Mucosa of gallbladder (tissue), 1 donor: ENCODE results near the gene STXBP5. TPM values are rescaled to one million over a fixed set of nuclear protein-coding genes. Genes with fewer than 3 reads are reported as not detected.
"Not testable (repeated sequence)": the region's sequence is repeated elsewhere in the genome, so short reads cannot be mapped to it uniquely, and the experiment has no call there.

Experiments
- DNase-seq: peaks from one replicate; pipeline ENCODE4 v3.0.0-alpha.2; 2020; ENCODE audit warnings: low spot score
- total RNA-seq: library from RNA; stranded (reverse); gene quantifications from one replicate; pipeline ENCODE4 v1.2.1, GENCODE V29; 2021
- donor health status: DM: no; HTN: no; CAD: no.

STXBP5 gene
- total RNA-seq, 1 donor from 2014 or later = 23.0 TPM

DNA sequence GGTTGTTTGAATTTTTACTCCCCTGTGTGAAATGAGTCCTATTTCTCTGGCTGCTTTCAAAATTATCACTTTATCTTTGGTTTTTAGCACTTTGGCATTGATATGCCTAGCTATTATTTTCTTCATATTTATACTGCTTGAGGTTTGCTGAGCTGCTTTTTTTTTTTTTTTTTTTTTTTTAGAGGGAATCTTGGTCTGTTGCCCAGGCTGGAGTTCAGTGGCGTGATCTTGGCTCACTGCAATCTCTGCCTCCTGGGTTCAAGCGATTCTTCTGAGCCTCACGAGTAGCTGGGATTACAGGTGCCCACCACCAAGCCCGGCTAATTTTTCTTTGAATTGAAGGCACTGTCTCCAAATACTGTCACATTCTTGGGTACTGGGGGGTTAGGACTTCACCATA is 40.6 kb downstream of the STXBP5 start:
- DNase-seq = no peak

GRCh38 chr6:147245693-147246092 is 41.5 kb downstream of the STXBP5 start:
- no peak for DNase-seq

GRCh38 chr6:147246853-147247635 is 42.8 kb downstream of the STXBP5 start:
- DNase-seq = no peak

- no peak for DNase-seq
These were observed 44.6 kb downstream of the STXBP5 start for GRCh38 chr6:147248859-147249258.

DNA sequence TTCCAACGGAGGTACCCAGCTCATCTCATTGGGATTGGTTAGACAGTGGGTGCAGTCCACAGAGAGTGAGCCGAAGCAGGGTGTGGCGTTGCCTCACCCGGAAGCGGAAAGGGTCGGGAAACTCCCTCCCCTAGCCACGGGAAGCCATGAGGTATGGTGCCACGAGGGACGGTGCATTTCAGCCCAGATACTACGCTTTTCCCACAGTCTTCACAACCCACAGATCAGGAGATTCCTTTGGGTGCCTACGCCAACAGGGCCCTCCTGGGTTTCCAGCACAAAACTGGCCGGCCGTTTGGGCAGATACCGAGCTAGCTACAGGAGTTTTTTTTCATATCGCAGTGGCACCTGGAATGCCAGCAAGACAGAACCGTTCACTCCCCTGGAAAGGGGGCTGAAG is 46.9 kb downstream of the STXBP5 start:
- no peak for DNase-seq

DNA sequence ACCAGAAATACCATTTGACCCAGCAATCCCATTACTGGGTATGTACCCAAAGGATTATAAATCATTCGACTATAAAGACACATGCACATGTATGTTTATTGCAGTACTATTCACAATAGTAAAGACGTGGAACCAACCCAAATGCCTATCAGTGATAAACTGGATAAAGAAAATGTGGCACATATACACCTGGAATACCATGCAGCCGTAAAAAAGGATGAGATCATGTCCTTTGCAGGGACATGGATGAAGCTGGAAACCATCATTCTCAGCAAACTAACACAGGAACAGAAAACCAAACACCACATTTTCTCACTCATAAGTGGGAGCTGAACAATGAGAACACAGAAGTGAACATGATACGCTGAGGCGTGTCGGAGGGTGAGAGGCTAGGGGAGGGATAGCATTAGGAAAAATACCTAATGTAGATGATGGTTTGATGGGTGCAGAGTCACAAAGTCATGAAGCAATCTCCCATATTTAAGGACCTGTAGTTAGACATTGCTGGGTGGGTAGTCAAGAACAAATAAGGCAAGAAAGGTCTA is 50.8 kb downstream of the STXBP5 start:
- DNase-seq = not testable (repeated sequence)

DNA sequence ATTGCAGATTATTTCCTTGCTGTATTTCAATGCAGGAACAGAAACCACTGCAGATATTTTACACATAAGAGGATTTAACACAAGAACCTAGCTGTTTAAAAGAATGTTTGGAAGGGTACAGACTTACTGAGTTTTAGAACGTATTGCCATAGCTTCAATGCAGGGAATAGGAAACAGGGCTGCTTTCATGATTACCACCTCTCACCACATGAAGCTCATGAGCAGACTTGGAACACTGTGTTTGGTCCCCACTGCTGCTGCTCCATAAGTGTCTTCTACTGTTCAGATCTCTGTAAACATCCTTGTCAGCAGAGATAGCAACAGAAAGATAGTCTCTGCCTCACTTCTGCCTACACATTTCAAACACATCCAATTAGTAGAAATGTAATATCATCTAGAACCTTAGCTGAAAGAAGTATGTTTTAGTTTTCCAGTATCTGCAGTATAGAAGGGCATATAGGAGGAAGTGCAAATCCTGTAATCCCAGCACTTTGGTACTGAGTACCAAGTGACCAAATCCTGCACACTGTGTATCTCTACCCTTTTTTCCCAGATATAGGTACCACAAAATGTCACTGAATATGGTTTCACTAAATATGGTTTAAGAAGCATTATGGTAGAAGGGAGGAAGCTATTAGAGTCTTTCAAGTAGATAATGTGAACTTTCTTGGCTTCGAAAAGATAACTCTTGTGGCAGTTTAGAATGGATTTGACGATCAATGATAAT is 51.9 kb downstream of the STXBP5 start:
- DNase-seq = no peak

DNA sequence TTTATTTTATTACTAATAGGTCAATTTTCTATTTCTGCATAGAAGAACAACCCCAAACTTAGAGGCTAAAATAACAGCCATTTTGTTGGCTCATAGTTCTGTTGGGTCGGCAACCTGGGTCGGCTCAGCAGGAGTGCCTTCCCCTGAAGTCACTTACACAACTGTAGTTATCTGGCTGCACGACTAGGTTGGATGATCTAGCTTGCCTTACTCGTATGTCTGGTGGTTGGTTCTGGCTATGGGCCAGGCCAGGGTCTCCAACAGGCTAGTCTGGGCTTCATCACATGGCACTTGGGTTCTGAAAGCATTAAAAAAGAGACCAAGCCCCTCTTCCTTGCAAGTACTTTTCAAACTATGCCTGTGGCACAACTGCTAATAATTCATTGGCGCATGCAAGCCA is 53.5 kb downstream of the STXBP5 start:
- no peak for DNase-seq

DNA sequence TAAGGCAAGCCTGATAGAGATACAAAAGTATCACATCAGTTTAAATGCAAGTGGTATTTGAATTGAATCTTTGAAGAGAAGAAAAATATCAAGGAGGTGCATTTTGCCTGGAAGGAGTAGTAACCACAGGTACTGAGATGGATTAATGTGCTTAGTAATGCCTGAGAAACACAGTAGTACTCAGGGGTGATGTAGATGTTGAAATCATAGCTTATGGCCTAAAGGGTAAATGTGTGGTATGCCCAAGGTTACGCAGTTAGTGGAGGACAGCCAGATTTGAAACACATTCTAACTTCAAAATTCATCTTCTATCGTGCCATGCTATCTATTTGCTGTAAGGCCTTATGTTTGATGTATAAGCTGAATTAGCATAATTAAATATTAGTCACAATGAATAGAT is 55.9 kb downstream of the STXBP5 start:
- no peak for DNase-seq

GRCh38 chr6:147262946-147263345 is 58.7 kb downstream of the STXBP5 start:
- no peak for DNase-seq

- DNase-seq = no peak
These were observed 62.6 kb downstream of the STXBP5 start for GRCh38 chr6:147266821-147267220.

DNA sequence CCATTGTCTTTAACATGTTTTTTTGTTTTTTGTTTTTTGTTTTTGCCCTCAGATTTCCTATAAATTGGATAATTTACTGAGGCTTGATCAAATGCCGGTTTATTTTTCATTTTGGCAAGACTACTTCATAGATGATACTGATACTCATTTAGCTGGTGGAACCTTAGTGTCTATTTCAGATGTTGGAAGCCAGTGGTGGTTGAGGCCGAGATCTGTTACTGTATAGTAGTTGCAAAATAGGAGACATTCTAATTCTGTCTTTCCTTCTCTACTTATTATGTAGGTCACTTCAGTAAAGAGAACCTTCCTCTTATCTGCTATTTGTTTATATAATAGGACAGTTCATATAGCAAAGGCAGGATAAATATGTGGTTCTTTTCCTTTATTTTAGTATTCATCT is 63.4 kb downstream of the STXBP5 start:
- no peak for DNase-seq

DNA sequence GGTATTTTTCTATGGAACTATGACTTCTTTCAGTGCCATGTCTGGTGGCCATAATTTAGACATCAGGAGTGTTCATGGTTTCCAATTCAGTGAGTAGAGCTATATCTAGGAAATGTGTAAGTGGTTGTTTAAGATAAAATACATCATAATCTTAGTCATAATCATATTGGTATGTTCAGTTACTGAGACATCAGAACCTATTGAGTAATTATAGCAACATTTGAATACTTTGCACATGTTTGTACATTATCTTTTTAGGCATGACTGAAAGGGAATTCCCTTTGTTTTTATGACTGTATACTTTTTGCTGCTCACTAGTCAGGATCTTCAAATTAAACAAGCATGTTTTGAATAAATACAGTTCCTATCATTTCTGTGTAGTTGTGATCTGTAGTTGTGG is 64.0 kb downstream of the STXBP5 start:
- DNase-seq = no peak

- no peak for DNase-seq
These were observed 69.8 kb downstream of the STXBP5 start for GRCh38 chr6:147274012-147274411.

- DNase-seq = no peak
These were observed 70.6 kb downstream of the STXBP5 start for GRCh38 chr6:147274776-147275175.

GRCh38 chr6:147278891-147279290 is 74.7 kb downstream of the STXBP5 start:
- DNase-seq = no peak

GRCh38 chr6:147279427-147279826 is 75.2 kb downstream of the STXBP5 start:
- DNase-seq = no peak

GRCh38 chr6:147281895-147282565 is 77.8 kb downstream of the STXBP5 start:
- DNase-seq = no peak

GRCh38 chr6:147282566-147282959 is 78.3 kb downstream of the STXBP5 start:
- no peak for DNase-seq

GRCh38 chr6:147283460-147283859 is 79.2 kb downstream of the STXBP5 start:
- no peak for DNase-seq

DNA sequence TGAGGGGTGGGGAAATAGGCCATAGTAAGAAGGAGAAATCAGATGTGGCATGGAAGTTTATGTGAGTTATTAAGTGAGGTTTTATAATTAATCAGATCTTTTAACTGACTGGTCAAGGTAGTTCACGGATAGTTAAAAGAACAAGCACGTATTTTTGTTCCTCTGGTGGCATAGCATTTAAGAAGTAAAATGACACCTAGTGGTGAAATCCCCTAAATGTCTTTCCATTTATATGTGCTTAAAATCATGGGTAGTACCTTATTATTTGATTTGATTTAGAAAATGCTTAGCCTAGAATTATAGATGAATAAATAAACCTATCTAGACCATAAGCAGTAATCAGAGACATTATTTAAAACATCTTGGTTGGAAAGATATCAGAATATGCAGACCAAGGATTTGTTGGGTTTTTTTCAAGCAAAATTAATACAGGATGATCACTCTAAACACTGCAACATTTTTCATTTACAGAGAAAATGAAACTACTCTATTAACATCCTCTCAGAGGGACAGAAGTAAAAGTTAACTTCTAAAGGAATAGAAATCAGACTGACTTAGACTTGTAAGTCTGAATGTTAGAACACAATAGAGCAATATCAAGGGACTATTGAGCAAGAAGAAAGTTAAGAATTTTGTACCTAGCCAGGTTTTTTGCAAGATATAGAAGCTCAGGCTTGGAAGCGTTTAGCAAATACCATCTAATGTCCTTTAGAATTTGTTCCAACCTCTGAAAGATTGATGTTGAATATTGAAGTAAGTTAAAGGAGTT is 81.1 kb downstream of the STXBP5 start:
- DNase-seq = no peak

DNA sequence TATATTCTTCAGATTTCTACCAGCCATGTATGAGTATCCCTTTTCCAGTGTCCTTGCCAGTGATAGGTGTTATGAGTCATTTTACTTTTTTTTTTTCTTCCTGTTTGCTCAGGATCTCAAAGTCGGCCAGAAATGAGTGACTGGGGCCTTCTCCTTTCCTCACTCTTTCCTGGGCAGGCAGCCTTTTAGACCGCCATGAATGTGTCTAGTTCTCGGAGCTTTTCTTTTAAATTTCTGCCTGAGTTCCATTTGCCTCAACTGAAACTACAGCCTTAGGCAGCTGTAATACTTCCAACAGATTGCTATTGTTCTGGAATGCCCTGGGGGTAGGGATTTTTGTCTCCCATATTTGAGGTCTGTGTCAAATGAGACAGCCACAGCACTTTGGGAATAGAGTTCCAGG is 83.7 kb downstream of the STXBP5 start:
- DNase-seq = no peak
